ENCODE measurements around the gene AKR1C3.
"Not testable (repeated sequence)": the region's sequence is repeated elsewhere in the genome, so short reads cannot be mapped to it uniquely, and the experiment has no call there.

DNA sequence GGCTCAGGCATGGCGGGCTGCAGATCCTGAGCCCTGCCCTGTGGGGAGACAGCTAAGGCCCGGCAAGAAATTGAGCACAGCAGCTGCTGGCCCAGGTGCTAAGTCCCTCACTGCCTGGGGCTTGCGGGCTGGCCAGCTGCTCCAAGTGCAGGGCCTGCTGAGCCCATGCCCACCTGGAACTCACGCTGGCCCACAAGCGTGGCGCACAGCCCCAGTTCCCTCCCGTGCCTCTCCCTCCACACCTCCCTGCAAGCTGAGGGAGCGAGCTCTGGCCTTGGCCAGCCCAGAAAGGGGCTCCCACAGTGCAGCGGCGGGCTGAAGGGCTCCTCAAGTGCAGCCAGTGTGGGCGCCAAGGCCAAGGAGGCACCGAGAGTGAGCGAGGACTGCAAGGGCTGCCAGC lies 33.4 kb upstream of the AKR1C3 start:
- TF ChIP-seq CTCF, EZH2phosphoT487, EZH2 (IDR thresholded peaks at IDR 0.05): not testable (repeated sequence)

Data from neural progenitor cell (in vitro differentiated cells).